Stimulated activated naive CD8-positive, alpha-beta T cell treated with anti-CD3 and anti-CD28 coated beads, Interleukin-15, Interleukin-2, amounts not matched to agents 100 U/mL and 50 U/mL, for 24 hours (primary cell): ENCODE measurements around the gene RASSF7.

ENCODE experiments used
- ATAC-seq: fragments of 150-1000 bp; cut with Tn5 transposase; one replicate; pipeline ENCODE4 v1.10.0; 2021
- DNase-seq: peaks from one replicate; pipeline ENCODE4 v3.0.0; 2021

The RASSF7 gene

DNA sequence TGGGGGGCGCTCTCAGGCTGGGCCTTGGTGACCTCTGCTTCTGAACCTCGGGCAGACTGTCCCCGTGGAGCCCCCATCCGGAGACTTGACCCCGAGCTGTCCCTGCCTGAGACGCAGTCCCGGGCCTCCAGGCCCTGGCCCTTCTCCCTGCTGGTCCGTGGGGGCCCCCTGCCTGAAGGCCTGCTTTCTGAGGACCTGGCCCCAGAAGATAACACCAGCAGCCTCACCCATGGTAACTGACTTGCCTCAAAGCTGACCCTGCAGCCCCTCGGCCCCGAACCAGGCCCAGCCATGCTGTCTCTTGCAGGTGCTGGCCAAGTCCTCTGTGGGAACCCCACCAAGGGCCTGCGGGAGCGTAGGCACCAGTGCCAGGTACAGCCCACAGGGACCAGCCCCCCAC lies 9.2 kb upstream of the RASSF7 start:
- ATAC-seq (no peak), DNase-seq (no peak)

GRCh38 chr11:553083-553987 lies 7.4 kb upstream of the RASSF7 start:
- ATAC-seq (no peak), DNase-seq (no peak)

- DNase-seq (no peak), ATAC-seq (no peak)
Observed at GRCh38 chr11:553988-554340, 6.8 kb upstream of the RASSF7 start.

DNA sequence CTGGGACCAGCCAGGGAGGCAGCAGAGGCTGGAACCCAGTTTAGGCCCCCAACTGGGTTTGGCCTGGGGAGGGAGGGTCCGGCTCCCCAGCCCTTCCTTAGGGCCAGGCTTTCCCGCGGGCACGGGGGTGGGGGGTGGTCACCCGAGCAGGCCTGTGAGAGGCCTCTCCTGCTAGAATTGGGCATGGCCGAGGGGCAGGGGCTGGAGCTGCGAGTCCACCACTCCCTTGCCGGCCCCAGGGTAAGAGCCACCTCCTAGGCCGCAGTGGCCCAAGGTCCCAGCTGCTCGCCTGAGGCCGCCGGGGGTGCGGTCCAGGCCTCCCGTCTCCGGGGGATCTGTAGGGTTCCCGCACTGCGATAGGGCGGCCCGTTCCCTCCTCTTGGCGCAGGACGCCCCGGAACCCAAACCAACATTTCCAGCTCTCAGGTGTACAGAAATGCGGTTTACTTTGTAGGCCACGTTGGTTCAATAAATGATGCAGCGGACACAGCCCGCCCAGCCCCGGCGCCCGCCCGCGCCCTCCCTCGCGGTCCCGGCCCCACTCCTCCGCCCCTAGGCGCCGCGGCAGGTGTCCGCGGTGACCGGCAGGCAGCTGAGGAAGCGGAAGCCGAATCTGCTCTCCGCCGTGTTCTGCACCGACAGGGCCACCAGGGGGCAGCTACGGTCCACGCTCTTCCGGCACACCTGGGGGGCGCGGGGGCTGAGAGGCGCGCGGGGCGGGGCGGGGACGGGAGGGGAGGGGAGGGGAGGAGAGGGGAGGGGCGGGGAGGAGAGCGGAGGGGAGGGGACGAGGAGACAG lies 6.1 kb upstream of the RASSF7 start:
- ATAC-seq (peak; percentile 66), DNase-seq (peak; percentile 78)

DNA sequence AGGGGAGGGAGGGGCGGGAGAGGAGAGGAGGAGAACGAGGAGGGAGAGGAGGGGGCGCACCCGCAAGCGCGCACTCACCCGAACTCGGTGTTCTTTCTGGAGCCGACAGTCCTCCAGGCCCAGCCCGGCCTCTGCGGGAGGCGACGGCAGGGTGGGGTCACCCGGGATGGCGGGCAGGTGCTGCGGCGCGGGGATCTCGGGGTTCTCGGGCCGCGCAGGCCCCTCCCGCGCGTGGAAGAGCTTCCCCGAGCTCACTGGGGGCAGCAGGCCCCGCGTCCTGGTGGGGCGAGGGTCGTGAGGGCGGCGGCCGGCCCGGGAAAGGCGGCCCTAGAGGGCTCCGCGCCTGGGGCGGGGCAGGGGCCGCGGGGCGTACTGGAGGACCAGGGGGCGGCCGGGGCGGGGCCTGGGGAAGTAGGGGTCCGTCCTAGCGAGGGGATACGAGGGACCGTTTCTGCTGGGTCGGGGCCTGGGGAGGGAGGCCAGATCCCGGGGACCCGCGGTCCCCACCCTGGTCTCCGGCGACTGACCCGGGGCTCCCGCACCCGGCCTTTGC lies 5.5 kb upstream of the RASSF7 start:
- ATAC-seq (peak; percentile 3), DNase-seq (no peak)

DNA sequence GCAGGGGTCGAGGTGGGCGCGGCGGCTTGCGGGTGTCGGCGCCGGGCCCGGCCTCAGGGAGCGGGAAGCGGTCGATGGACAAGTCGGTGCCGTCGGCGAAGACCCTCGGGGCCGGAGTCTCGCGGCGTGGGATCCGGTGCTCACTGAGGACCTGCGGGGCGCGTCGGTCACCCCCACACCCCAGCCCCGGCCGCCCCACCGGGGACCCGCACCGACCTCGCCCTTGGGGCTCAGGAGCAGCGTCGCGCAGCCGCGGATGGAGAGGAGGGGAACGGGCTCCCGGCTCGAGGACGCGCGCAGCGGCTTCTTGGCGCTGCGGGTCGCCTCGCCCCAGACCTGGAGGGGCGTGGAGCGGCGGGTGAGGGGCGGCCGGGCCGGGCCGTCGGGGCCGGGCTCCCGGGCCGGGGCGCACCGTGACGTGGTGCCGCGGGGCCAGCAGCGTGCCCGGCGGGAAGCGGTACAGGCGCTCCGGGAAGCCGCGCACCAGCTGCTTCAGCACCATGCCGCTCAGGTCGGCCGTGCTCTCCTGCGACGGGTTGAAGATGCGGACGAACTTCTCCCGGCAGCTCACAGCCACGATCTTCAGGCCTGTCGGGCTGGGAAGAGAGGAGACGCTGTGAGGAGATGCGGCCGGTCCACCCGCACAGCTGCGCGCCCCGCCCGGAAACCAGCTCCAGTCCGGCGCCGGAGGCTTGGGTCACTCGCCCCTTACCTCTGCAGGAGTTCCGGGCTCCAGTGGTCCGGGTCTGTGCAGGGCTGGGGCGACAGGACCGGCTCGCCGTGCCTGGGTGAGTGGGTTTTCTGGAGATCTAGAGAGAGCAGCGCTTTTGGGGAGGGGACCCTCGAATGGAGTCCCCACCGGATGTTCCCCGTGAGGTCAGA lies 4.7 kb upstream of the RASSF7 start:
- DNase-seq (no peak), ATAC-seq (no peak)

DNA sequence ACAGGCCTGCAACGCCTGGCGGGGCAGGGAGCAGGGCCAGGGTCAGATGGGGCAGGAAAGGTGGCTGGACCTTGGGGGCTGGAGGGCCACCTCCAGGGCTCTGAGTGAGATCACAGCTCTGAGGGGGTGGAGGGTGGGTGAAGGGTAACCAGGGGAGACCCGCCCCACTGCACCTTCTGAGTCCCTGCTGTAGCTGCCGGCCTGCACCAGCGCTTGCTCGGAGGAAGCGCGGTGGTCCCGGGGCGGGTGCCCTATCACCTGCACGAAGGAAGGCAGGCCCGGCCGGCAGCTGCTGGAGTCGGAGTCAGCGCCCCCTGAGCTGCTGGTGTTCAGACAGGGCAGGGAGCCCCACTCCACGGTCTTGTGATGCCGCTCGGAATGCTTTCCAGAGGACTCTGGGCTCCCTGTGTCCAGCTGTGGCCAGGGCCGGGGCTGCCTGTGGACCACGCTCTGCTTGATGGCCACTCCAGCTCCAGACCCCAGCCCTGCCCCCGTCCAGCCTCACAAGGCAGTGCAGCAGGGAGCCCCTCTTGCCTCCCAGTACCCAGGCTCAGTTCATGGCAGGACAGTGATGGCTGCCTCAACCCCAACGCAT lies 4.0 kb upstream of the RASSF7 start:
- DNase-seq = no peak
- ATAC-seq = no peak

DNA sequence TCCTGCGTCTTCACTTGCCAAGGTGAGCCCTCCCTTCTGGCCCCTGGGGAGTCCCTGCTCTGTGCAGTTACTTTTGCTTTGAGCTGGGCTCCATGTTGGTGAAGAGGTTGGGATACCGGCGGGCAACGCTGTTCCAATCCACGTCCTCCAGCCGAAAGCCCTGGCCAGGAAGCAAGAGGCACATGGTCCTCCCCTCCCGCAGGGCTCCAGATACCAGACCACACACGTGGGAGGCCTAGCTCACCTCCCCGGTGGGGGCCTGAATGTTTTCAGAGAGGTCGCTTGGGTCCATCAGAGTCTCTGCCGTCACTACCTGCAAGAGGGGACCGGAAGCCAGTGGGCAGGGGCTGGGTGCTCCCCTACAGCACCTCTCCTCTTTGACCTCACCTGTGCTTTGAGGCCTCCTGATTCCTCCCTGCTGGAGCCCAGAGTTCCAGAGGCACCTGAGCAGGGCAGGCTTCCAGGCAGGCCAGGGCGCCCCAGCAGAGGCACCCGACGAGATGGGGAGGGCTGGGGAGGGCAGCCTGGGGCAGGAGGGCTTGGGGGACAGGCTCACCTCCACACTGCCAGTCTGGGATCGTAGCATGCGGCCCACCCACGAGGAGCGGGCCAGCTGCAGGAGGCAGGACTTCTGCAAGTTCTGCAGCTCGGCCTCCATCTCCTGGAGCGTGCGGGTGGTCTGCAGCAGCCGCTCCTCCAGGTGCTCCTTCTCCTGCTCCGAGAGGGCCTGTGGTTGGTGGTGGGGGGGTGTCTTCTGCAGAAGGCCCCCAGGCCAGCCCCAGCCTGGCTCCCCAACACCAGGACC lies 3.2 kb upstream of the RASSF7 start:
- DNase-seq (no peak), ATAC-seq (no peak)

DNA sequence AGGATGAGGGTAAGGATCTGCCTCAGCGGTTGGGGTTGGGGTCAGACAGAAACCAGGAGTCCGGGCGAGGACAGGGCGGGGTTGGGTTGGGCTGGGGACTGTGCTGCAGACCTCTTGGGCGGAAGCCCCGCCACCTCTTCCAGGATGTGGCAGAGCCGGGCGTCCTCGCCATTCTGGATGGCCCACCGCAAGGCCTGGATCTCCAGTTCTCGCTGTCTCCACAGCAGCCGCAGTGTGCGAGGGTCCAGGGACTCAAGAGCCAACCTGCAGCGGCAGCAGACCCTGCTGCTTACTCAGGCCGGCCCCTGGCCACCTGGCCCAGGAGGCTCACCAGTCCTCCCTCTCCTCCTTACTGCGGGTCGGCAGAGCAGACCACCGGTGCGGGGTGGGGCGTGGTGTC lies 2.3 kb upstream of the RASSF7 start:
- ATAC-seq = no peak
- no peak for DNase-seq

GRCh38 chr11:559020-559620 lies 1.6 kb upstream of the RASSF7 start:
- no peak for ATAC-seq
- no peak for DNase-seq

- DNase-seq (no peak), ATAC-seq (no peak)
Observed at GRCh38 chr11:559712-560304, 962 bp upstream of the RASSF7 start.

DNA sequence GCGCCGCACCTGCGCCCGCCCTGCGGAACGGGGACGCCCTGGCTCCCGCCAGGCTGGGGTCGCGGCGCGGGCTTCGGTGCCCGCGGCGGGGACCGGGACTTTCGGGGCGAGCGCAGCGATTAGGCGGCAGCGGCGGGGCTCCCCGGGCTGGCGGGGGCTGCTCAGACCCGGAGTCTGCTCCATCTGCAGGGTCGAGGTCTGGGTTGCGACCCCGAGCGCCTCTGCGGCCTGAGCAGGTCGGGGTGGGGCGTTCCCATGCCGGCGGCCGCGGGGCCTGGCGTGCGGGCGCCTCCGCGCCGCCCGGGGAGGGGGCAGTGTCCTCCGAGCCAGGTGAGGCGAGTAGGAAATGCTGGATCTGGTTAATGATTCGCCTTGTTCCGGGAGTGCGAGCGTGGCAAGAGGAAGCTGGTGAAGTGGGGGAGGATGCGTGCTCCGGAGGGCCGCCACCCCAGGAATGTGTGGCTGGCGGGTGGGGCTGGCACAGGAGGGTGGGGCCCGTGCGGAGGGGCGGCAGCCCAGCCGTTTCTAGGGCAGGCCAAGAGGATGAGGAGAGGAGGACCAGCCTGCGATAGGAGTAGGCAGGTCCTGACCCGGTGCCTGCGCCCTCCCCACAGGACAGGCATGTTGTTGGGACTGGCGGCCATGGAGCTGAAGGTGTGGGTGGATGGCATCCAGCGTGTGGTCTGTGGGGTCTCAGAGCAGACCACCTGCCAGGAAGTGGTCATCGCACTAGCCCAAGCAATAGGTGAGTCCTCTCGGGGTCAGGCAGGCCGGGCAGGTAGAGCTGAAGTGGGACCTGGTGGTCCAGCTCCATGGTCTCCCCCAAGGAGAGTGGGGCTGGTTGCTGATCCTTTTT lies 606 bp downstream of the RASSF7 start:
- ATAC-seq = peak; percentile 3

DNA sequence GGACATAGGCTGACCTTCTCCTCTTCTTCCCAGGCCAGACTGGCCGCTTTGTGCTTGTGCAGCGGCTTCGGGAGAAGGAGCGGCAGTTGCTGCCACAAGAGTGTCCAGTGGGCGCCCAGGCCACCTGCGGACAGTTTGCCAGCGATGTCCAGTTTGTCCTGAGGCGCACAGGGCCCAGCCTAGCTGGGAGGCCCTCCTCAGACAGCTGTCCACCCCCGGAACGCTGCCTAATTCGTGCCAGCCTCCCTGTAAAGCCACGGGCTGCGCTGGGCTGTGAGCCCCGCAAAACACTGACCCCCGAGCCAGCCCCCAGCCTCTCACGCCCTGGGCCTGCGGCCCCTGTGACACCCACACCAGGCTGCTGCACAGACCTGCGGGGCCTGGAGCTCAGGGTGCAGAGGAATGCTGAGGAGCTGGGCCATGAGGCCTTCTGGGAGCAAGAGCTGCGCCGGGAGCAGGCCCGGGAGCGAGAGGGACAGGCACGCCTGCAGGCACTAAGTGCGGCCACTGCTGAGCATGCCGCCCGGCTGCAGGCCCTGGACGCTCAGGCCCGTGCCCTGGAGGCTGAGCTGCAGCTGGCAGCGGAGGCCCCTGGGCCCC lies 1.4 kb downstream of the RASSF7 start:
- DNase-seq (no peak), ATAC-seq (no peak)

More for the DNA sequence above, 606 bp downstream of the RASSF7 start:
- DNase-seq = no peak

DNA sequence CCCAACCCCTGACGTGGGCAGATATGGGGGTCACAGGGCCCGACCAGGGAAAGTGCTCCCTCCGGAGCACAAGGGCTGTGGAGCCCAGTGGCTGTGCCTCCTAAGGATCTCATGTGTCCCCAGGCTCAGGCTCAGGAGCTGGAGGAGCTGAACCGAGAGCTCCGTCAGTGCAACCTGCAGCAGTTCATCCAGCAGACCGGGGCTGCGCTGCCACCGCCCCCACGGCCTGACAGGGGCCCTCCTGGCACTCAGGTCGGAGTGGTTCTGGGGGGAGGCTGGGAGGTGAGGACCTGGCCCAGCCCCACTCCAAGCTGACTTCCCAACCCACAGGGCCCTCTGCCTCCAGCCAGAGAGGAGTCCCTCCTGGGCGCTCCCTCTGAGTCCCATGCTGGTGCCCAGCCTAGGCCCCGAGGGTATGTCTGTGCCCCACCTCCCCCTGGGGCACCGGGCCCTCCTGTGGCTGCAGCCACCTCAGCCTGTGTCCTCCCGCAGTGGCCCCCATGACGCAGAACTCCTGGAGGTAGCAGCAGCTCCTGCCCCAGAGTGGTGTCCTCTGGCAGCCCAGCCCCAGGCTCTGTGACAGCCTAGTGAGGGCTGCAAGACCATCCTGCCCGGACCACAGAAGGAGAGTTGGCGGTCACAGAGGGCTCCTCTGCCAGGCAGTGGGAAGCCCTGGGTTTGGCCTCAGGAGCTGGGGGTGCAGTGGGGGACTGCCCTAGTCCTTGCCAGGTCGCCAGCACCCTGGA lies 2.5 kb downstream of the RASSF7 start:
- no peak for ATAC-seq
- no peak for DNase-seq

DNA sequence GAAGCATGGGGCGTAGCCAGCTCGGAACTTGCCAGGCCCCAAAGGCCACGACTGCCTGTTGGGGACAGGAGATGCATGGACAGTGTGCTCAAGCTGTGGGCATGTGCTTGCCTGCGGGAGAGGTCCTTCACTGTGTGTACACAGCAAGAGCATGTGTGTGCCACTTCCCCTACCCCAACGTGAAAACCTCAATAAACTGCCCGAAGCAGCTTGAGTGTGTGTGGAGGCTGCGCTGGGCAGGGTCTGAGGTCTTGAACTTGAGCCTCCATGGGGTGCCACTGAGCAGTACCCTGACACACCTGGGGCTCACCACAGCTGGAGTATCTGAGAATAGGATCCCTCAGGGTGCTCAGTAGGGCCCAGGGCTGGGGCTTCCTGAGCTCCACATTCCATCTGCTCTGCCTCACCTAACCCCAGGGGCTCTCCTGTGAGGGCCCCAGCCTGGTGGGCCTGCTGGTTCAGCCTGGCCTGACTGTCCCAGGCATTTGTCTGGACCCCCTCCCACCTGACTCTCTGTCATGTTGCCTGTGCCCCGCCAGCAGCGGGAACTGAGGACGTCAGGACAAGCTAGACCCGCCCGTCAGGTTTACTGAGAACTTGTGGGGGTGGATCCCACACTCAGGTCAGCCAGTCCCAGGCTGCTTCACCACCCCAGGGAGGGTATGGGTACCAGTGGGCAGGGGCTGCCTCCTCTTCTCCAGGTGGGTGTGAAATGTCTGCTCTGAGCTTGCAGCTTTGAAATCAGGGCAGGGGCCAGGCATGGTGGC lies 3.2 kb downstream of the RASSF7 start:
- ATAC-seq (no peak), DNase-seq (no peak)

DNA sequence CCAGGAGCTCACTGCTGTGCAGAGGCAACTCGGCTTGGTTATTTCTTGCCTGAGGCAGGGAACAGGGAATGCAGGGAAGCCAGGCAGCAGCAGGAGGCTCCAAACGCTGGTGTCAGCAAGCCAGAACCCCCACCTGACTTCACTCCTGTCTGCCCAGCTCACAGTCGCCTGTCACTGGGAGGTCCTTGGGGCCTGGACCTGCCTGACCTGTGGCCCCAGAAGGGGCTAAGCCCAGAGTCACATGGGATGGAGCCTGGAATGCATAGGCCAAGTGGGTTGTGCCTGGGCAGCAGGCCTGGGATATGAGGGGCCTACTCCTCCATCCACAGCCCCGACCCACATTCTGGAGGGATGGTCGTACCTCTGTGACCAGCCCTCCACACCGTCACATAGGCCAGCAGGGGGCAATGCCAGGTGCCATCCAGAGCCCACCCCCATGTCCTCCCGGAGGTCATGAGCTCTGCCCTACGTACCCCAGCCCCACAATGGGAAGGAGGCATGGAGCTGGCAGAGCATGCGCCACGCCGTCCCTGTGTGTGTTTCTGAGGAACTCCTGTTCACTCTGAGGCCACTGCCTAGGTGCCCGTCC lies 5.2 kb downstream of the RASSF7 start:
- DNase-seq = no peak
- ATAC-seq = no peak
